Epithelial cell of proximal tubule (primary cell): ENCODE measurements around the gene CSRNP2. TPM values are rescaled to one million over a fixed set of nuclear protein-coding genes. Genes with fewer than 3 reads are reported as not detected.

ENCODE experiments used
- DNase-seq: peaks from one replicate; pipeline ENCODE4 v3.0.0-alpha.2; 2011; ENCODE audit warnings: low read depth
- H3K4me3 ChIP-seq: 2 replicates; pipeline ENCODE4 v1.5.1; 2011; ENCODE audit warnings: low read depth, mild to moderate bottlenecking, low read length
- total RNA-seq: library from RNA; depleted of rRNA; stranded (reverse); fragments of >200 nt; gene quantifications from 2 replicates; pipeline ENCODE4 v1.2.3, GENCODE V29; 2015
- TF ChIP-seq, protein P1 (sequence below): conservative IDR thresholded peaks from 2 replicates; pipeline ENCODE4 v1.5.1; 2012; ENCODE audit warnings: low read depth, mild to moderate bottlenecking, low read length

The CSRNP2 gene
- total RNA-seq, 1 donor from 2014 or later, result 25.1 TPM

DNA sequence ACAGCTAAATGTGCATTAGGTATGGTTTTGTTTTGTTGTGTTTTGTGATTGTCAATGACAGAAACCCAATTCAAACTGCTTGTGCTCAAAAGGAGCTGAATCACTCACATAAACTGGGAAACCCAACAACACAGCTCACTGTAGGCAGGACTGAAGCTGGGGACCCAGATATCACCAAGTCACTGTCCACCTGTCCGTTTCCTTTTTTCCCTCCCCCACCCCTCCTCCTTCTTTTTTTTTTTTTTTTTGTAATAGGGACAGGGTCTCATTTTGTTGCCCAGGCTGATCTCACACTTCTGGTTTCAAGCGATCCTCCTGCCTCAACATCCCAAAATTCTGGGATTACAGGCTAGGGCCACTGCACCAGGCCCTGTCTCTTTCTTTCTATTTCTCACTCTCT, 50.3 kb downstream of the CSRNP2 start:
- H3K4me3 ChIP-seq, result no peak overlapping the region
- TF ChIP-seq, protein P1, sequence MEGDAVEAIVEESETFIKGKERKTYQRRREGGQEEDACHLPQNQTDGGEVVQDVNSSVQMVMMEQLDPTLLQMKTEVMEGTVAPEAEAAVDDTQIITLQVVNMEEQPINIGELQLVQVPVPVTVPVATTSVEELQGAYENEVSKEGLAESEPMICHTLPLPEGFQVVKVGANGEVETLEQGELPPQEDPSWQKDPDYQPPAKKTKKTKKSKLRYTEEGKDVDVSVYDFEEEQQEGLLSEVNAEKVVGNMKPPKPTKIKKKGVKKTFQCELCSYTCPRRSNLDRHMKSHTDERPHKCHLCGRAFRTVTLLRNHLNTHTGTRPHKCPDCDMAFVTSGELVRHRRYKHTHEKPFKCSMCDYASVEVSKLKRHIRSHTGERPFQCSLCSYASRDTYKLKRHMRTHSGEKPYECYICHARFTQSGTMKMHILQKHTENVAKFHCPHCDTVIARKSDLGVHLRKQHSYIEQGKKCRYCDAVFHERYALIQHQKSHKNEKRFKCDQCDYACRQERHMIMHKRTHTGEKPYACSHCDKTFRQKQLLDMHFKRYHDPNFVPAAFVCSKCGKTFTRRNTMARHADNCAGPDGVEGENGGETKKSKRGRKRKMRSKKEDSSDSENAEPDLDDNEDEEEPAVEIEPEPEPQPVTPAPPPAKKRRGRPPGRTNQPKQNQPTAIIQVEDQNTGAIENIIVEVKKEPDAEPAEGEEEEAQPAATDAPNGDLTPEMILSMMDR, result no peak
- DNase-seq, result no peak

DNA sequence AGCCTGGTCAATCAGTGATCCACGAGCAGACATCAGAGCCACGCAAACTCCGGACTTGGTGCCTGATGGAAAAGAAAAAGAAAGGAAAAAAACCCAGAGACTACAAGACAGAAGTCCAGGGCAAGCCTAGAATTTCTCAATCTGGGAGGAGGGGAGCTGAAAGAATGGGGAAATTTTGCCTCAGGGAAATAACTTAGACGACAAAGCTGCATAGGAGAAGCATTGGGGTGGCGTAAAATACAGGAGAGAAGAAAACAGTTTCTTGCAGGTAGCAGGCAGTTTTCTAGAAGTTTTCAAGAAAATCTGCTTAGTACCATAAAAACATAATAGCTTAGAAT, 54.6 kb downstream of the CSRNP2 start:
- TF ChIP-seq, protein P1, result no peak
- no peak for DNase-seq
- peak overlapping the region; percentile 33 for H3K4me3 ChIP-seq

DNA sequence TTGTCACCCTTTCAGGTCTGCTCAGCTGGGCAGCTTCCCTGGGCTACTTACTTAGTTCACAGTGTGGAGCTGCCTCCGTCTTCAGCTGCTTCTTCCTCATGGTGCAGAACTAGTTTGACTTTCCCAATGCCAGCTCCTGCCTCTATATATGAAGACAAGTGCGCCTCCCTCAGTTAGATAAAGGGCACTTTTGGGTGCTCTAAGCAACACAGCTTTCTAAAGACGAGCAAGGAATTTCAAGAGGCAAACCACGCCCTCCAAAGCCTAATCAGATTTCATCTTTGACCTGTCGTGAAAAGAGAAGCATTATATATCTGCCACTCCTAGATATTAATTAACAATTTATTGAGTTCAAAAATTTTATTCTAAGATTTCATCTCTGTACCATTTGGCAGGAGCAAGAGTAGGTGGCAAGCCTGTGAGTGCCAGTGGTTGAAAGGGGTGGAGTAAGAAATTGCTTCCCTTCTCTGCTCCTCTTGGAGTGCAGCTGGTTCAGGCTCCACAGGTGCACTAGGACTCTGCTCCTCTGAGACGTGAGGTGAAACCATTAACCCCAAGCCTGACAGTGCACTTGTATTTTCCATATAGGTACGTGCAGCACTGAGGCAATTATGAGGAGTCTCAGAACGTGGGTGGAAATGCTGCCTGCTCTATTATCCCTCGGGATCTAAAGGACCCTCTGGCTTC, 55.1 kb downstream of the CSRNP2 start:
- TF ChIP-seq, protein P1, result peak; percentile 56
- peak overlapping the region; percentile 33 for H3K4me3 ChIP-seq
- DNase-seq, result no peak

DNA sequence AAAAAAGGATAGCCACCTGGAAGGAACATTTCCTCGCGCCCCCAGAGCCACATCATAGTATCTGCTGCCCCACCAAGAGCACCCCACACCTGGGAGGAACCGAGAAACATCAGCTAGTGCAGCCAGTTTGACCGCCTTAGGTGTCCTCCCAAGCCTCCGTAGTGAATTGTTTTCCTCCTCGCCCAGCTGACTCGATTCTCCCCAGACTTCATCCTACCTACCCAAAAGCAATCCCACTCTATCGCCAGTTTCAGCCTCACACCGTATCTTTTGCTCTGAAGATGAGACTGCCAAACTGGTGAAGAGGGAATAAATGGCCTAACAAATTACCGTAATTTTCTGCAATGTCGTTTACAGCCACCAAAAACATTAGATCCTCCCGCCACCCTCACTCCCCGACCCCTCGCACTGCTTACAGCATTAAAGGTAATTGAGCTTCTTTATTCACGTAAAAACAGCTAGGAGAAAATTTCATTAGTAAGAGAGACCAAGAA, 56.0 kb downstream of the CSRNP2 start:
- H3K4me3 ChIP-seq, result no peak overlapping the region
- DNase-seq, result no peak
- TF ChIP-seq, protein P1, result no peak

DNA sequence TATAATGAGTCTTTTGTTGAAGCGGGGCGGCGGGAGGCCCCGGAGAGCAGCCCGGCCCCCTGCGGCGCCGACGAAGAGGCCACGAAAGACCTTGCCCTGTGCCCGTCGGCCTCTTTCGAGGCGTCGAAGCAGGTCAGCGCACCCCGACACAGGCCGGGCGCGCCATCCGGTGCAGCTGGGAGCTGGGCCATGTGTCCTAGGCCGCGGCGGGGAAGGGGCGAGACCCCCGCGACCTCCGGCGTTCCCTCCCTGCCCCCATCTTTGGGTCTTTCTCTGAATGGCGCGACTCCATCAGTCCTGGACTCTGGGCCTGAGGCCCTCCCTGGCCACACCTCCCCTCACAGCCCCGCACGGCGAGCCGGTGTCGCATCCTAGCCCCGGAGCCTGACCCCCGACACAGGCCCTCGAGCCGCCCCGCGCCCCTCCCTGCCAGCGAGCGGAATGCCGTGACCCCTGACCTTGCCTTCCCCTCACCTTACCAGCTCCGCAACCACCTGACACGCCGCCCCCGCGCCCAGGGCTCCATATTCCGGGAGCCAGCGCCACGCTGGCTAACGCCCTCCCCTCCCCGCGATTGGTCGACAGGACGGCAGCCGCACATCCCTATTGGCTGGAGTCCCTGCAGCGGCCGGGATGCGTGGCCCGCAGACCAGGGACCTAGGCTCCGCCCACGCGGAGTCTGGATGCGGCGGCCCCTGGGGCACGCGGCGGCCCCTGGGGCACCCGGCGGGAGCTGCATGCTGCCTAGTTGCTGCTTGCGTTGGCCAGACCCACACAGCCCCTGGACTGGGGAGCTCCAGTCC, 57.4 kb downstream of the CSRNP2 start, which contains the start of gene SLC11A2:
Gene SLC11A2, minus strand, starts transcription at position 549 of the 803 bp plus-strand sequence. CDS start 15,656 bp downstream, outside the sequence.
- H3K4me3 ChIP-seq, result peak within 1 kb of the TSS; percentile 81
- TF ChIP-seq, protein P1, result no peak
- DNase-seq, result no peak

DNA sequence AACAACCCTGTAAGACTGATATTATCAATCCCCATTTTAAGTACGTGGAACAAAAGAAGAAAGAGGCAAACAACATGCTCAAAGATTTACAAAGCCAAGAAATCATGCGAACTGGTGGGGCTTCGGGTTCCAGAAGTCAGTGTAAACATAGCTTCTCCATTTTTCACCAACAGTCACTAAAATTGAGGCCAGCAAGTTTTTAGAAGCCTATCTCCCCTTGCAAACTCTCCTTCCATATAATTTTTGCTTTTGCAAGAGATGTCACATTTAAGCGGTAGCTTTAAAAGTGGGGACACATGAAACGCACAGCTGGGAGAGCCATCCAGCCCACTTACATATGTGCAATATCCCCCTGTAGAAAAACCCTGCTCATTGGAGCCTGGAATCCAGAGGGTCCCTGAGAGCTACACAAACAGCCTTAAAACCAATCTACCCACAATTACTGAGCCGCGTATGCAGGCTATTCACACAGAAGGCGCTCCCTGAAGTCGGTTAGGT, 58.0 kb downstream of the CSRNP2 start:
- TF ChIP-seq, protein P1, result no peak
- no peak for DNase-seq
- peak overlapping the region; percentile 81 for H3K4me3 ChIP-seq
